CD4-positive, alpha-beta memory T cell (primary cell): ENCODE measurements around the gene PHACTR3. TPM values are rescaled to one million over a fixed set of nuclear protein-coding genes. Genes with fewer than 3 reads are reported as not detected.

Experiments used
- CTCF ChIA-PET: fragments of 350-600 bp; sonication (Branson Sonifier 250); formaldehyde crosslinking; loops from one replicate; lab custom pipeline; 2021; ENCODE audit warnings: inconsistent platforms; ENCODE audit not compliant: partially characterized antibody; lab: Charles Lee
- POLR2A ChIA-PET: fragments of 350-600 bp; sonication (Branson Sonifier 250); formaldehyde crosslinking; loops from one replicate; lab custom pipeline; 2021; ENCODE audit not compliant: partially characterized antibody; lab: Charles Lee
- DNase-seq, 5 donors: peaks; one replicate each; pipeline versions ENCODE4 v3.0.0 to v3.0.0-alpha.2; 2020 to 2022; ENCODE audit warnings: mixed read lengths in 1 of 5
- H3K27ac ChIP-seq: one replicate; pipeline ENCODE4 v1.7.0; 2013; ENCODE audit warnings: low read depth, low read length
- H3K27me3 ChIP-seq: 2 replicates; pipeline ENCODE4 v1.7.0; 2013; ENCODE audit warnings: mild to moderate bottlenecking, low read length, moderate library complexity; ENCODE audit not compliant: insufficient read depth
- H3K36me3 ChIP-seq: 2 replicates; pipeline ENCODE4 v1.7.0; 2013; ENCODE audit warnings: mild to moderate bottlenecking, low read length, moderate library complexity; ENCODE audit not compliant: insufficient read depth
- H3K4me1 ChIP-seq: 2 replicates; pipeline ENCODE4 v1.7.0; 2013; ENCODE audit warnings: mild to moderate bottlenecking, low read length, moderate library complexity; ENCODE audit not compliant: insufficient read depth
- H3K4me3 ChIP-seq, 2 donors: one replicate each; pipeline ENCODE4 v1.7.0; 2013; ENCODE audit warnings: low read length in 2 of 2, mild to moderate bottlenecking in 1 of 2
- H3K9me3 ChIP-seq, 2 donors: one replicate each; pipeline ENCODE4 v1.7.0; 2013; ENCODE audit warnings: low read length in 2 of 2, control low read depth in 1 of 2; ENCODE audit not compliant: control insufficient read depth in 1 of 2
- H3K27ac Mint-ChIP-seq, 7 donors: one replicate each; pipeline ENCODE4 v1.8.0; 2020 to 2021; ENCODE audit warnings: mixed read lengths in 7 of 7, mild to moderate bottlenecking in 6 of 7, inconsistent platforms in 3 of 7, moderate library complexity in 3 of 7
- H3K27me3 Mint-ChIP-seq, 2 donors: one replicate each; pipeline ENCODE4 v1.8.0; 2020 to 2021; ENCODE audit warnings: mixed read lengths in 2 of 2
- H3K36me3 Mint-ChIP-seq, 2 donors: one replicate each; pipeline ENCODE4 v1.8.0; 2020 to 2021; ENCODE audit warnings: mixed read lengths in 2 of 2, inconsistent platforms in 1 of 2, mild to moderate bottlenecking in 1 of 2
- H3K4me1 Mint-ChIP-seq, 4 donors: one replicate each; pipeline ENCODE4 v1.8.0; 2020 to 2021; ENCODE audit warnings: mixed read lengths in 4 of 4, mild to moderate bottlenecking in 1 of 4
- H3K4me3 Mint-ChIP-seq, 8 donors: one replicate each; pipeline ENCODE4 v1.8.0; 2020 to 2021; ENCODE audit warnings: mixed read lengths in 8 of 8, mild to moderate bottlenecking in 7 of 8, moderate library complexity in 6 of 8, inconsistent platforms in 3 of 8
- H3K9me3 Mint-ChIP-seq, 8 donors: one replicate each; pipeline ENCODE4 v1.8.0; 2020 to 2021; ENCODE audit warnings: mixed read lengths in 8 of 8, mild to moderate bottlenecking in 5 of 8, inconsistent platforms in 3 of 8, moderate library complexity in 1 of 8
- intact Hi-C: fragments of 100-400 bp; cut with micrococcal nuclease; formaldehyde crosslinking; loops from one replicate; pipeline ENCODE4 v1.15.1; 2023
- polyA plus RNA-seq, 2 donors: library from polyadenylated mRNA; unstranded; fragments of 300-500 nt; fragmentation: Illumina TruSeq; gene quantifications; one replicate each; pipeline ENCODE4 v1.2.3, GENCODE V29; 2021
- total RNA-seq, 2 experiments: library from RNA; stranded (reverse); gene quantifications; one replicate each; pipeline ENCODE4 v1.2.3, GENCODE V29; 2021

PHACTR3 gene
- total and polyA plus RNA-seq, 4 experiments from 2014 or later: not detected

DNA sequence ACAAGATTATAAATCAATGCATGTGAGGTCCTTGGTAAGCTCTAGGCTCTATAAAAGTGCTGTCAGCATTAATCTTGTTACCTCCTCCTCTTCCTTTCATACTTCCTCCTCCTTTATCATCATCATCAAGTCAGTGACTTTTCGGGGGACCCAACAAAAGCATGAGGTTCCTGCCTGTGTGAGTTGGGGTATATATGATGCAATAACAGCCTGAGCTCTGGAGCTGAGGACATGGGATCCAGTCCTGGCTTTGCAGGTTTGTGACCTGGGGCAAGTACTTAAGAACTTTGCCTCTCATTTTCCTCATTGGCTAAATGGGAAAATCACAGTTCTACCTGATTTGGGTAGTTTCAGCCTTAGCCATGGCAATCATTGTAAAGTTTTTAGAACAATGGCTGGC, 7.1 kb upstream of the PHACTR3 start:
- no peak for DNase-seq
- H3K4me3 ChIP-seq: no peak overlapping the region
- H3K4me1 ChIP-seq: no peaks in the 10 kb centered on the region
- H3K4me3 Mint-ChIP-seq: no peak overlapping the region
- no peak overlapping the region for H3K27ac ChIP-seq
- ChIA-PET POLR2A (no interaction called here), CTCF (no interaction called here)
- H3K36me3 ChIP-seq: no peaks in the 10 kb centered on the region
- no peak overlapping the region for H3K27ac Mint-ChIP-seq
- no peaks in the 10 kb centered on the region for H3K9me3 ChIP-seq
- H3K9me3 Mint-ChIP-seq: no peaks in the 10 kb centered on the region
- peaks cover 4% of the 10 kb centered on the region for H3K27me3 ChIP-seq
- peaks cover 30 to 38% of the 10 kb centered on the region in 2 donors for H3K27me3 Mint-ChIP-seq
- H3K4me1 Mint-ChIP-seq: peaks cover 0 to 4% (median 1%) of the 10 kb centered on the region in 4 donors
- no peaks in the 10 kb centered on the region for H3K36me3 Mint-ChIP-seq
- intact Hi-C loops: no loop called here

DNA sequence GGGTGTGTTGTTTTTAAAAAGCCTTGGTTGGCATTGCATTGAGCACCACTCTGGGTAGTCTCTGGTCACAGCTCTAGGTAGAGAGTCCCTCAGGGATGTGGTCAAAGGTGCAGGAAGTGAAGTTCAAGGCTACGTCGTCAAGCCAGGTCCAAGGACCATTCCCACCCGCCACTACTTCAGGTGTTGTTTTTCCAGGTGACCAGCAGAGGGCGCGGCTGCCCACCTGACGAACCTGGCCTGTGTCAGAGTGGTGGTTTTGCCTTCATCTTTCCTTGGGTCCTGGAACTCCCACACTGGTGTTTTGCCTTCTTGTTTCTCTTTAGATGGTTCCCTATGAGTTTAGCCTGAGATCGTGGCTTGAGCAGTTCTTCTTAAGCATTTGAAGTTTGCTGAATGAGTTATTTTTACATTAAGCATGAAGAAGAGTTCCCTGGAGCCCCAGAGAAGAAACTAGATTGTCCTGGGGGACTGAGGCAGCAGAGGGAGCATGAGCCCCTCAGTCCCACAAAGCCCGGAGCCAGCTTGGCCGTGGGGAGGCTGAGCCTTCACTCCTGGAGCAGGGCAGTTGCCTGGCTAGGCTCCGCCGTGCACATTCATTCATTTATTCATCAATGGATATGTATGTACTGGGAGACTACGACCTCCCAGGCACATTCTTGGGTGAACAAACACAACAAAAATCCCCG, 5.6 kb upstream of the PHACTR3 start:
- Mint-ChIP-seq H3K27me3 (peaks cover 37 to 45% of the 10 kb centered on the region in 2 donors), H3K27ac (no peak overlapping the region), H3K36me3 (no peaks in the 10 kb centered on the region), H3K9me3 (peaks cover 0 to 2% (median 0%) of the 10 kb centered on the region in 8 donors), H3K4me3 (no peak overlapping the region), H3K4me1 (peaks cover 0 to 4% (median 1%) of the 10 kb centered on the region in 4 donors)
- intact Hi-C loops: no loop called here
- CTCF ChIA-PET: interaction anchor here (1.0 to 3.8 kb wide), 2 partner anchors 11 to 13 kb away, joined by 5 to 19 read pairs; no protein-coding TSS in a partner anchor
- no peak overlapping the region for H3K27ac ChIP-seq
- no peaks in the 10 kb centered on the region for H3K36me3 ChIP-seq
- POLR2A ChIA-PET: no interaction called here
- no peak overlapping the region for H3K4me3 ChIP-seq
- peak in 1 of 5 donors; percentile 3 for DNase-seq
- no peaks in the 10 kb centered on the region for H3K9me3 ChIP-seq
- H3K27me3 ChIP-seq: peaks cover 4% of the 10 kb centered on the region
- H3K4me1 ChIP-seq: no peaks in the 10 kb centered on the region

DNA sequence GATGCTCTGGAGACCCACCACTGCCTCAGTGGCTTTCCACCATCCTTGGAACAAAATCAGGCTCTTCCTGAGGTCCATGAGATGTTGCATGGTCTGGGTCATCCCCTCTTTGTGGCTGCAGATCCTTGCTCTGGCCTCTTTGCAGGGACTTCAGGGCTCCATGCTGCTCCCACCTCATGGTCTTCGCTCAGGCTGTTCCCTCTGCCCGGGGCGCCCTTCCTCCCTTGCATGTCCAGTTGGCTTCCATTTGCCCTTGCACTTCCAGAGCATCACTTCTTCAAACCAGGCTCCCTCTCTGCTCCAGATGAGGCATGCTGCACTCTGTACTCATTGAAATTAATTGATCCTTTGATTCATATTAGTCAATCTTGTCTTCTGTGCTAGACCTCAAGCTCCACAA, 4.4 kb upstream of the PHACTR3 start:
- H3K36me3 ChIP-seq: no peaks in the 10 kb centered on the region
- Mint-ChIP-seq H3K27me3 (peaks cover 37 to 46% of the 10 kb centered on the region in 2 donors), H3K9me3 (peaks cover 0 to 2% (median 0%) of the 10 kb centered on the region in 8 donors), H3K36me3 (no peaks in the 10 kb centered on the region), H3K27ac (no peak overlapping the region), H3K4me3 (no peak overlapping the region), H3K4me1 (peaks cover 0 to 4% (median 1%) of the 10 kb centered on the region in 4 donors)
- H3K27me3 ChIP-seq: peaks cover 4% of the 10 kb centered on the region
- ChIA-PET POLR2A (no interaction called here), CTCF (interaction anchor here (3.8 kb wide), 1 partner anchor 10 kb away, joined by 19 read pairs; no protein-coding TSS in a partner anchor)
- intact Hi-C loops: no loop called here
- H3K9me3 ChIP-seq: no peaks in the 10 kb centered on the region
- no peak overlapping the region for H3K4me3 ChIP-seq
- DNase-seq: no peak
- H3K4me1 ChIP-seq: no peaks in the 10 kb centered on the region
- no peak overlapping the region for H3K27ac ChIP-seq

DNA sequence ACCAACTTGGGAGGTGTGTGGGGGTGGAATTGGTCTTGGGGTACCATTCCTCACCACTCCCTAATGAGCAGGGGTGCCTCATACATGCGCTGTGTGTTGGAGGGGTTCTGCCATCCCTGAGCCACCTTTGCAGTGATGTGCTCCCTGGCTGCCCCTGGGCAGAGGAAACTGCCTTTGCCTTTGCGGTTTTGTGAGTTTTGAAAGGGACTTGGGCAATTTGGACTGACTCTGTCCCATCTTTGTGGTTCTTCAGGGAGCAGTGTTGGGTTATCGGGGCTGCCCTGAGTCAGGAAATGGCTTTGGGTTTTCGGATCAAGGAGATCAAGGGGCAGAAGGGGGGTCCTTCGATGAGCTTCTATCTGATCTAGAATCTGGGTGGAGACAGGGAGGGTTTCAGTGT, 3.9 kb upstream of the PHACTR3 start:
- Histone ChIP-seq H3K27me3 (peaks cover 4% of the 10 kb centered on the region), H3K36me3 (no peaks in the 10 kb centered on the region), H3K9me3 (no peaks in the 10 kb centered on the region), H3K4me3 (no peak overlapping the region), H3K27ac (no peak overlapping the region), H3K4me1 (no peaks in the 10 kb centered on the region)
- Mint-ChIP-seq H3K4me3 (no peak overlapping the region), H3K27me3 (peaks cover 36 to 46% of the 10 kb centered on the region in 2 donors), H3K9me3 (peaks cover 0 to 2% (median 0%) of the 10 kb centered on the region in 8 donors), H3K36me3 (no peaks in the 10 kb centered on the region), H3K27ac (no peak overlapping the region), H3K4me1 (peaks cover 0 to 4% (median 1%) of the 10 kb centered on the region in 4 donors)
- ChIA-PET CTCF (interaction anchor here (0.9 to 3.8 kb wide), 2 partner anchors 9 to 14 kb away, joined by 4 to 19 read pairs; no protein-coding TSS in a partner anchor), POLR2A (no interaction called here)
- no peak for DNase-seq
- intact Hi-C loops: no loop called here

DNA sequence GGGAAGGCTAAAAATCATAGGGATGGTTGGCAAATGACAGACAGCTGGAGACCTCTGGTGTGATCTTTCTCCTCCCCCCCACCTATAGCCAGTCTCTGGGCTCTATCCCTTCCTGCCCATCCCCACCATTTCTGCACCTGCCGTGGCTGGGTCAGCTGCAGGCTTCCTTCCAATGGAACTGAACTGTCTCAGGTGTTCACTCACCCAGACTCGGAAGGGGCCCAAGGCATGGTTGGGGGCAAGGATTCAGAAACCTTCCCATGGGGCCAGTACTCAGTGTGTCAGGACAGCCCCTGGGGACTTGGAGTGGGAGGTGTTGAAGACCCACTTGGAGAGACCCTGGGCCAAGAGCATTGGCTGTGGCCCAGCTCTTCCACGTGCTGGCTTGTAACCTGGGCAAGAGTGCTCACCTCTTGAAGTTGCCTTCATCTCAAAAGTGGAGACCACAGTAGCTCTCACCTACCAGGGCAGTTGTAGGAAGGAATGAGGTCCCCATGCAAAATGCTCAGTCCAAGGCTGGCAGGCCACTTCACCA, 1.7 kb upstream of the PHACTR3 start:
- peaks cover 4% of the 10 kb centered on the region for H3K27me3 ChIP-seq
- no peaks in the 10 kb centered on the region for H3K4me1 ChIP-seq
- peaks cover 0 to 4% (median 1%) of the 10 kb centered on the region in 4 donors for H3K4me1 Mint-ChIP-seq
- no peaks in the 10 kb centered on the region for H3K36me3 Mint-ChIP-seq
- no peak overlapping the region for H3K4me3 ChIP-seq
- H3K36me3 ChIP-seq: no peaks in the 10 kb centered on the region
- ChIA-PET POLR2A (no interaction called here), CTCF (no interaction called here)
- peaks cover 48 to 55% of the 10 kb centered on the region in 2 donors for H3K27me3 Mint-ChIP-seq
- H3K27ac ChIP-seq: no peak overlapping the region
- H3K4me3 Mint-ChIP-seq: no peak overlapping the region
- peaks cover 0 to 2% (median 0%) of the 10 kb centered on the region in 8 donors for H3K9me3 Mint-ChIP-seq
- no peak for DNase-seq
- no peak overlapping the region for H3K27ac Mint-ChIP-seq
- H3K9me3 ChIP-seq: no peaks in the 10 kb centered on the region
- intact Hi-C loops: no loop called here

DNA sequence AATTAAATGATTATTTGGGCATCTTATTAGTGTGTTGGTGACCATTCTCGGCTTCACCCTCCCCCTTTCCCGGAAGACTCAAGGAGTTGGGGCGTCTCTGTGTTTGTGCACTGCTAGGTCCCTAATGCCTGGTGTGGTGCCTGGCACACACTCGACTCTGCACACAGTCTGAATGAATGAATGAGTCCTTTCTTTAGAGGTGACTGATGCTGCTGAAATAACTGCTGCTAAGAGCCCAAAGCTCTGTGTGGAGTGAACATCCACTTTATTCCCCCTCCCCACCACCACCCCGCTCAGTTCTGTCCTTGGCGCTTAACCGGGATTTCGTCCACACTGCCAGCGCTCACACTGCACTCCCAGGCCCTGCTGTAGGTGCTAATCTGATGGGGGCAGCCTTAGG, 1.2 kb upstream of the PHACTR3 start:
- Histone ChIP-seq H3K27ac (no peak overlapping the region), H3K4me1 (no peaks in the 10 kb centered on the region), H3K36me3 (no peaks in the 10 kb centered on the region), H3K27me3 (peaks cover 4% of the 10 kb centered on the region), H3K4me3 (no peak overlapping the region), H3K9me3 (no peaks in the 10 kb centered on the region)
- CTCF ChIA-PET: no interaction called here
- Mint-ChIP-seq H3K4me1 (peaks cover 0 to 4% (median 1%) of the 10 kb centered on the region in 4 donors), H3K4me3 (no peak overlapping the region), H3K27ac (no peak overlapping the region), H3K36me3 (no peaks in the 10 kb centered on the region), H3K9me3 (peaks cover 0 to 2% (median 0%) of the 10 kb centered on the region in 8 donors), H3K27me3 (peaks cover 49 to 53% of the 10 kb centered on the region in 2 donors)
- no peak for DNase-seq
- POLR2A ChIA-PET: no interaction called here
- intact Hi-C loops: no loop called here

DNA sequence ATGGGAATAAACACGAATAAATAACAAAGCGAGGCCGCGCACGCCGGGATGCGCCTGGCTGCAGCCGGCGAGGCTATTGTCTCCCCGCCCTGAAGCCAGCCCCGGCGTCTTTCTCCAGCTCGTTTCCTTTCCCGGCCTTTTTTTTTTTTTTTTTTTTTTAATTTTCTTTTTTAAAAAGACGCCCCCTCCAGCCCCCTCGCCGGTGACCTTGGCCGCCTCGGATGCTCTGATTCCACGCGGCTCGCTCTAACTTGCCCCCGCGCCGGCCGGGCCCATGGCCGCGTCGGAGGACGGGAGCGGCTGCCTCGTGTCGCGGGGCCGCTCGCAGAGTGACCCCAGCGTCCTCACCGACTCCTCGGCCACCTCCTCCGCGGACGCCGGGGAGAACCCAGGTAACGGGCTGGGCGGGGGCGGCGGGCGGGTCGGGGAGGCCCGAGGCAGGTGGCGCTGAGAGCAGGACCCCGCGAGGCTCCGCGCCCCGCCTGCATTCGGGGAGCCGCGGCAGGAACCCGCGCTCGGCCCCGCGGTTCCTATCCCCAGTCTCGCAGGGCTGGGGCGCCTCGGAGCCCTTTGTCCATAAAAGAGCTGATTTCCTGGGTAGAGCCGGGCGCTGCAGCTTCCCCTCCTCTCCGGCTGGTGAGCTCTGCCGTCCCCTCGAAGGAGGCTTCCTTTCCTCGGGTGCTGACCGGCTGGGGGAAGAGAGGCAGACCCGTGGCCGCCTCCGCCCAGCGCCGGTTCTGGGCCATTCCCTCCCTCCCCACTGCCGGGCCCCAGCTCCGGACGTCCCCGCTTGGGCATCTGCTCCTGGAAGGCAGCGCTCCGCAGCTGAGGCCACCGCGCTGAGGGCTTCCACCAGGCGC, 631 bp downstream of the PHACTR3 start:
- no peaks in the 10 kb centered on the region for H3K4me1 ChIP-seq
- Mint-ChIP-seq H3K4me3 (no peak overlapping the region), H3K9me3 (peaks cover 0 to 2% (median 0%) of the 10 kb centered on the region in 8 donors), H3K36me3 (no peaks in the 10 kb centered on the region), H3K27me3 (peaks cover 44 to 47% of the 10 kb centered on the region in 2 donors), H3K27ac (no peak overlapping the region), H3K4me1 (peaks cover 0 to 1% (median 0%) of the 10 kb centered on the region in 4 donors)
- ChIA-PET CTCF (interaction anchor here (0.6 to 1.7 kb wide), 3 partner anchors 15 to 131 kb away, joined by 3 to 4 read pairs (median 3); no protein-coding TSS in a partner anchor), POLR2A (no interaction called here)
- intact Hi-C loops: no loop called here
- DNase-seq: no peak
- no peak overlapping the region for H3K27ac ChIP-seq
- H3K27me3 ChIP-seq: no peaks in the 10 kb centered on the region
- no peak overlapping the region for H3K4me3 ChIP-seq
- H3K36me3 ChIP-seq: no peaks in the 10 kb centered on the region
- H3K9me3 ChIP-seq: no peaks in the 10 kb centered on the region
